ENCODE data around the gene ZSWIM5. TPM values are rescaled to one million over a fixed set of nuclear protein-coding genes. Genes with fewer than 3 reads are reported as not detected.

Gene ZSWIM5
- total RNA-seq, 1 donor from 2014 or later: 13.2 TPM

DNA sequence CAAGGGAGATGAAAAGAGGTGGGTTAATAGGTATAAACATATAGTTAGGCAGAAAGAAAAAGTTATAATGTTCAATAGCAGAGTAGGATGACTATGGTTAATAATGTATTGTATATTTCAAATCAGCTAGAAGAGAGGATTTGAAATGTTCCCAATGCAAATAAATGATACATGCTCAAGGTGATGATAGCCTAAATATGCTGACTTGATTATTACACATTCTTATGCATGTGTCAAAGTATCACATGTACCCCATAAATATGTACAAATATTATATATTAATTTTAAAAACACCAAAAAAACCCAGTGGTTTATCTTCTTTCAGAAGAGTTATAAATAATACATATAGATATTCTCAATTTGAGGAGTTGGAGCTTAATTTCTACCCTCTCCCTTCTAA lies 38.3 kb upstream of the ZSWIM5 start:
- TF ChIP-seq, protein P1, sequence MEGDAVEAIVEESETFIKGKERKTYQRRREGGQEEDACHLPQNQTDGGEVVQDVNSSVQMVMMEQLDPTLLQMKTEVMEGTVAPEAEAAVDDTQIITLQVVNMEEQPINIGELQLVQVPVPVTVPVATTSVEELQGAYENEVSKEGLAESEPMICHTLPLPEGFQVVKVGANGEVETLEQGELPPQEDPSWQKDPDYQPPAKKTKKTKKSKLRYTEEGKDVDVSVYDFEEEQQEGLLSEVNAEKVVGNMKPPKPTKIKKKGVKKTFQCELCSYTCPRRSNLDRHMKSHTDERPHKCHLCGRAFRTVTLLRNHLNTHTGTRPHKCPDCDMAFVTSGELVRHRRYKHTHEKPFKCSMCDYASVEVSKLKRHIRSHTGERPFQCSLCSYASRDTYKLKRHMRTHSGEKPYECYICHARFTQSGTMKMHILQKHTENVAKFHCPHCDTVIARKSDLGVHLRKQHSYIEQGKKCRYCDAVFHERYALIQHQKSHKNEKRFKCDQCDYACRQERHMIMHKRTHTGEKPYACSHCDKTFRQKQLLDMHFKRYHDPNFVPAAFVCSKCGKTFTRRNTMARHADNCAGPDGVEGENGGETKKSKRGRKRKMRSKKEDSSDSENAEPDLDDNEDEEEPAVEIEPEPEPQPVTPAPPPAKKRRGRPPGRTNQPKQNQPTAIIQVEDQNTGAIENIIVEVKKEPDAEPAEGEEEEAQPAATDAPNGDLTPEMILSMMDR (conservative IDR thresholded peaks at IDR 0.05): no peak
- H3K9me3 Mint-ChIP-seq: peaks cover 20% of the 10 kb centered on the region
- H3K36me3 Mint-ChIP-seq (ENCODE audit: low read depth): peaks cover 10% of the 10 kb centered on the region

DNA sequence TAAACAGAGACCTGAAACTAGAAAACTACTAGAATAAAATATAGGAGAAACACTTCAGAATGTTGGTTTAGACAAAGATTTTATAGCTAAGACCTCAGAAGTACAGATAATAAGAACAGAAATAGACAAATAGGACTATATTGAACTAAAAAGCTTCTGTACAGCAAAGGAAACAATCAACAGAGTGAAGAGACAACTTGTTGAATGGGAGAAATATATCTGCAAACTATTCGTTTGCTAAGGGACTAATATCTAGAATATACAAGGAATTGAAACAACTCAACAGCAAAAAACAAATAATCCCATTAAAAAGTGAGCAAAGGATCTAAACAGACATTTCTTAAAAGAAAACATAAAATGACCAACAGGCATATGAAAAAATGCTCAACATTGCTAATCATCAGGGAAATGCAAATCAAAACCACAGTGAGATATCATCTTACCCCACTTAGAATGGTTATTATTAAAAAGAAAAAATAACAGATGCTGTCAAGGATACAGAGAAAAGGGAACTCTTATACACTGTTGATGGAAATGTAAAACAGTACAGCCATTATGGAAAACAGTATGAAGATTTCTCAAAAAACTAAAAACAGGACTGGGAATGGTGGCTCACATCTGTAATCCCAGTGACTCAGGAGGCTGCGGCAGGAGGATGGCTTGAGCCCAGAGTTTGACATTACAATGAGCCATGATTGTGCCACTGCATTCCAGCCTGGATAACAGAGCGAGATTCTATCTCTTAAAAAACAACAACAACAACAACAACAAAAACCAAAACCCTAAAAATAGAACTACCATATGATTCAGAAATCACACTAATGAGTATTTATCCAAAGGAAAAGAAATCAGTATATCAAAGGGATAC lies 37.3 kb upstream of the ZSWIM5 start:
- H3K4me3 Mint-ChIP-seq: no peak overlapping the region
- TF ChIP-seq, protein P1 (conservative IDR thresholded peaks at IDR 0.05): no peak
- H3K27me3 Mint-ChIP-seq (ENCODE audit: low read depth): peaks cover 14% of the 10 kb centered on the region
- peaks cover 20% of the 10 kb centered on the region for H3K9me3 Mint-ChIP-seq
- peaks cover 10% of the 10 kb centered on the region for H3K36me3 Mint-ChIP-seq (ENCODE audit: low read depth)
- H3K4me1 Mint-ChIP-seq: no peaks in the 10 kb centered on the region
- no peak for DNase-seq (ENCODE audit: low read depth, low spot score)
- H3K27ac Mint-ChIP-seq (ENCODE audit: unreplicated experiment): no peak overlapping the region

More for the DNA sequence above, 38.3 kb upstream of the ZSWIM5 start:
- no peak for DNase-seq (ENCODE audit: low read depth, low spot score)
- Mint-ChIP-seq H3K27me3 (ENCODE audit: low read depth) (peaks cover 14% of the 10 kb centered on the region), H3K4me1 (no peaks in the 10 kb centered on the region), H3K4me3 (no peak overlapping the region), H3K27ac (ENCODE audit: unreplicated experiment) (no peak overlapping the region)

DNA sequence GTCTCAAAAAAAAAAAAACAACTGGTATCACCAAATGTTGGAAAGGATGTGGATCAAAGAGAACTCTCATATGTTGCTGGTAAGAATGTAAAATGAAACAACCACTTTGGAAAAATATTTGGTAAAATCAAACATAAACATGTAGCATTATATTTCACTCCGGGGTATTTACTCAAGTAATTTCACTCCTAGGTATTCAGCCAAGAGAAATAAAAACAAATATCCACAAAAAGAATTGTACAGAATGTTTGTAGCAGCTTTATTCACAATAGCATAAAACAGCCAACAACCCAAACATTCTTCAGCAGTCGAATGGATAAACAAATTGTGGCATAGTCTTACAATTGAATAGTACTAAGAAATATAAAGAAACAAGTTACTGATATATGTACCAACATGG lies 32.4 kb upstream of the ZSWIM5 start:
- no peak overlapping the region for H3K27ac Mint-ChIP-seq (ENCODE audit: unreplicated experiment)
- no peaks in the 10 kb centered on the region for H3K4me1 Mint-ChIP-seq
- H3K4me3 Mint-ChIP-seq: no peak overlapping the region
- H3K9me3 Mint-ChIP-seq: peaks cover 17% of the 10 kb centered on the region
- TF ChIP-seq, protein P1 (conservative IDR thresholded peaks at IDR 0.05): no peak
- no peak for DNase-seq (ENCODE audit: low read depth, low spot score)
- peaks cover 5% of the 10 kb centered on the region for H3K36me3 Mint-ChIP-seq (ENCODE audit: low read depth)
- H3K27me3 Mint-ChIP-seq (ENCODE audit: low read depth): peaks cover 6% of the 10 kb centered on the region

DNA sequence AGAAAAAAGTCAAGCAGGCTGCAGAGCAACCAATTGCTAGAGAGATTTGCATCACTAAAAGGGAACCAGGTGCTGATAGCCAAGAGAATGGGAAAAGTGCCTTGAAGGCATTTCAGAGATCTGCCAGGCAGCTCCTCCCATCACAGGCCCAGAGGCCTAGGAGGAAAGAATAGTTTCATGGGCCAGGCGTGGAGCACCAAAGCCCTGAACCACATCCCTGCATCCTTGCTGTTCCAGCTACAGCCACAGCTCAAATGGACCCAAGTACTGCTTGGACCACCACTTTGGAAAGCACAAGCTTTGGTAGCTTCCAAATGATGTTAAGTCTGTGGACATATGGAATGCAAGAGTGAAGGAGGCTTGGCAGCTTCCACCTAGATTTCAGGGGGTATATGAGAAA lies 29.7 kb upstream of the ZSWIM5 start:
- Mint-ChIP-seq H3K27me3 (ENCODE audit: low read depth) (peaks cover 3% of the 10 kb centered on the region), H3K36me3 (ENCODE audit: low read depth) (no peaks in the 10 kb centered on the region), H3K4me1 (no peaks in the 10 kb centered on the region), H3K9me3 (peaks cover 10% of the 10 kb centered on the region), H3K27ac (ENCODE audit: unreplicated experiment) (no peak overlapping the region), H3K4me3 (no peak overlapping the region)
- TF ChIP-seq, protein P1 (conservative IDR thresholded peaks at IDR 0.05): no peak
- no peak for DNase-seq (ENCODE audit: low read depth, low spot score)

DNA sequence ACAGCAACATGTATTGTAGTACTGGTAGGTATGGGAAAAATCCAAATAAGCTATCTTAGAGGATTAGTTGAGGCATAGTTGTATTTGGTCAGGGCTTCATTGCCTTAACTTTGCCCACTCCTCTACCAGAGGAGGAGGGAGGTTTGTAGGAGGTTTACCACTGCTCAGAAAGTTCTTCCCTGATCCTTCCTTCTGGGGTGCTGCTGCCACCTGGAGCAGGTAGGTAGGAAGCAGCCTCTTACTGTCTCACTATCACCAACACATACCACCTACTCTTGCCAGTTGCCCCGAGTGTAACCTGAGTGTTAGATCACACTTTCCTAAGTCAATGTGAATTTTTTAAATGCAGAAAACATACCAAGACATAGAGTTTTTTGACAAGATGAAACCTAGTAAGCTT lies 24.1 kb upstream of the ZSWIM5 start:
- H3K27me3 Mint-ChIP-seq (ENCODE audit: low read depth): no peaks in the 10 kb centered on the region
- DNase-seq (ENCODE audit: low read depth, low spot score): no peak
- no peak overlapping the region for H3K27ac Mint-ChIP-seq (ENCODE audit: unreplicated experiment)
- peaks cover 4% of the 10 kb centered on the region for H3K9me3 Mint-ChIP-seq
- no peaks in the 10 kb centered on the region for H3K4me1 Mint-ChIP-seq
- H3K36me3 Mint-ChIP-seq (ENCODE audit: low read depth): no peaks in the 10 kb centered on the region
- H3K4me3 Mint-ChIP-seq: no peak overlapping the region
- TF ChIP-seq, protein P1 (conservative IDR thresholded peaks at IDR 0.05): no peak

Data from neural crest cell (in vitro differentiated cells).